NCI-H1436 (cell line): Measurements from ENCODE around the gene C1orf198.

Experiments
- DNase-seq: peaks from one replicate; lab custom pipeline; 2025; lab: John Stamatoyannopoulos, UW

Gene C1orf198, protein sequence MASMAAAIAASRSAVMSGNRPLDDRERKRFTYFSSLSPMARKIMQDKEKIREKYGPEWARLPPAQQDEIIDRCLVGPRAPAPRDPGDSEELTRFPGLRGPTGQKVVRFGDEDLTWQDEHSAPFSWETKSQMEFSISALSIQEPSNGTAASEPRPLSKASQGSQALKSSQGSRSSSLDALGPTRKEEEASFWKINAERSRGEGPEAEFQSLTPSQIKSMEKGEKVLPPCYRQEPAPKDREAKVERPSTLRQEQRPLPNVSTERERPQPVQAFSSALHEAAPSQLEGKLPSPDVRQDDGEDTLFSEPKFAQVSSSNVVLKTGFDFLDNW

DNA sequence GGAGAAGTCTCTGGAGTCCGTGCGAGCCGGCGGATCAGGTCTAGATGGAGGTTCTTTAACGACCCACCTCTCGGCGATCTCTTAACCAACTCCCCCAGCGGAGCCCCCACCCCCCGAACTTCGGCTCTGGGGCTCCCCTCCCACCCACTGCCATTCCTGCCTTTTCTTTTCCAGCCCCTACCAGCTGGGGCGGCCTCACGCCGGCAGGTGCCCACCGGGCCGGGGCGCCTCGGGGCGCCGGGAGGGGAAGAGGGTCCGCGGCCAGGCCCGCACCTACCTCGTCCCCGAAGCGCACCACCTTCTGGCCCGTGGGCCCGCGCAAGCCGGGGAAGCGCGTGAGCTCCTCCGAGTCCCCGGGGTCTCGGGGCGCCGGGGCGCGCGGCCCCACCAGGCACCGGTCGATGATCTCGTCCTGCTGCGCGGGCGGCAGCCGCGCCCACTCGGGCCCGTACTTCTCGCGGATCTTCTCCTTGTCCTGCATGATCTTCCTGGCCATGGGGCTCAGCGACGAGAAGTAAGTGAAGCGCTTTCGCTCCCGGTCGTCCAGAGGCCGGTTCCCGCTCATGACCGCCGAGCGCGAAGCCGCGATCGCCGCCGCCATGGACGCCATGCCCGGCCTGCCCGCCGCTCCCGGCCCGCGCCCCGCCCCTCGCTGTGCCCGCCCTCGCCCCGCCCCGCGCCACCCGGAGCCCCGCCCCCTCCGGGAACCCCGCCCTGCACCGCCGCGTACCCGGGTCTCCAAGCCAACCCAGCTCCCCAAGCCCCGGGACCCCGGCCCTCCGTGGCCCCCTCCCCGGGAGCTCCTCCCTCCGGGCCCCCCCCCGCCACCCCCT, at the start of gene C1orf198:
Gene C1orf198 (minus strand): TSS at position 619 of the 833 bp plus-strand sequence. CDS start 9 bp downstream, at position 610.
- DNase-seq, result peak; percentile 68

DNA sequence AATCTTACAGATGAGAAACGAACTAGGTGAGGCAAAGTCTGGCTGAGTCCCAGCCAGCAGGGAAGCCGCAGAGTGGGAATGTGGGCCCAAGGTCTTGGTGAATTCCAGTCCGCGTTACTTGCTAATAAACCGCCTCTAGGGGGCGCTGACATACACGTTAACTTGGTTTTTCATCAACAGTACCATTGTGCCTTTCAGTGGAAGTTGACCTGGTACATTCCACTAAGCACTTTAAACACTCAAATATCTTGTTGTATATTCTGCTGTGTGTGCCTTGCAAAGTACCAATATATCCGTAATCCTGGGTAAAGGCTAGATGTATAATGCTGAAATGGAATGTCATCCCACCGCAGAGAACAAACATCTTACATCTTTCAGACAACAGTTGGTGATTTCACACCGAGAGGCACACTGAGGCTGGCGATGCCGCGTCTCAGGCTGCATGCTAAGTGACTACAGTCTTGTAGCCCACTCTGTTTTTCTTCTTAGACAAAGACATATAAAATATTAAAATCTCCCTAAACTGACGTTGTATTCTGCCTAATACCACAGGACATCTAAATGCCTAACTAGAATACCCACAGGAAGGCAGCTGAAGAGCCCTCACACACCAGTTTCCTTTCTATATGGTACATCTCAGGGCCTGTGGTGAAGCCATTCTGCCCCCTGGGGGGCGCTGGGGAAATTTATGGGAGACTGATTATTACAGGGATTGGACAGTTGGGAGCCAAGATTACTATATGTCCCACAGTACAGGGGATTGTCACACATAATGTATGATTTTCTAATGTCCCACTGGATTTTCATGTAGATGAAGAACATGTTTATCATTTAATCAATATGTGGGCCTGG, 49.2 kb upstream of the C1orf198 start:
- peak; percentile 79 for DNase-seq

DNA sequence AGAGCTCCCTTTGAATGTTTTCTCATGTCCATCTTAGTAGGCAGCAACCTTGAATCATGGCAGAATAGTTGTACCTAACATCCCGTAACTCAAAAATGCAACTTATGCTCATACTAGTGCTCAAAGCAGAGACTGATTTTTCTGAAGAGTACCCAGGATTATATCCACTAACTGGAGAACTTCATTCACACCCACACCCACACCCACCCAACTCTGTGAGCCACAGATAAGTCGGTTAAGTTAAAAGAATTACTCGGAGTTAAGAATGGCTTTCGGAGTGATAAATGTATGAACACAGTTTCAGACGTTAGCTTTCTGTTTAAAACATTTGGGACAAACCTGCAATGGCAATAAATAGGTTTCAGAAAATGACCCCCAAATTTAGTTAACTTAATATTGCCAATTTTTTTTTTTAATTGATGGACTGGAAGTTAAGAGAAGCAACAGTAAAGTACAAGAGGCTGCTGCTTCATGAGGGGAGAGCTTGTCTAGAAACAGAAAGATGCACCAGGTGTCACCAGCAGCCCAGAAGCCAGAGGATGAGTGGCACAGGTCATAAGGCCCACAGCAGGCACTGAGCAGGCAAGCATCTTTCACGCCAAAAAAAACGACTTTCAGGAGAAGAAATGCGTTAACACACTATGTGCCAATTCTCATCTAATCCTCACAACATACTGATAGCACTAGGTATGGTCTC, 48.4 kb upstream of the C1orf198 start:
- DNase-seq, result no peak

DNA sequence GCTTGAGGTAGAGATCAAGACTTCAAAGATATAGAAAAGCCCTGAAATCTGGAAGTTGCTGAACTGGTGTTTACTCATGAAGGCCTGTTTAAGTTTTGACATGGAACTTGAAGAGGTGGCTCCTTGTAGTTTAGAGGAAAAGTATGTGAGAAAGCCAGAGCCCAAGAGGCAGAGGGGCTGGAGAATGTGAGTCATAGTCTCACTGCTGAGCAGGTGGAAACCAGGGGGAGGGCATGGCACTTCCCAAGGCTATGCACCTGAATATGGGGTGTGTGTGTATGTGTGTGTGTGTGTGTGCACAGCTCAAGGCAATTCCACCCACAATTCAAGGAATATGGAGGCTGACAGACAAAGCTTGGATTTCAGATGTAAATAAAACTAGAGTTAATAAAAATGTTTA, 46.8 kb upstream of the C1orf198 start:
- no peak for DNase-seq

DNA sequence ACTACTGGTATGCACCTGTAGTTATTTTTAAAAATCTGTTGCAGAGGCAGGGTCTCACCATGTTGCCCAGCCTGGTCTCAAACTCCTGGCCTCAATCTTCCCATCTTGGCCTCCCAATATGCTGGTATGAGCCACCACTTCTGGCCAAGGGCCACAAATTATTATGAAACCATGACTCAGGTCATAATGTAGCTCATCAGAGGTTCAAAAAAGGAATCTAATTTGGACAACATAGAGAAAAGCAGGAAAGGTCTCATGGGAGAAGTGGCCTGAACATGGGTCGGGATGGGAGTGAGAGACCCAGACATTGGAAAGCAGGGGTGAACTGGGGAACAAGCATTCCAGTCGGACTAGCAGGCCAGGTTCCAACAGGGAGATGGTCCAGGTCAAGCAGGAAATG, 45.2 kb upstream of the C1orf198 start:
- no peak for DNase-seq

DNA sequence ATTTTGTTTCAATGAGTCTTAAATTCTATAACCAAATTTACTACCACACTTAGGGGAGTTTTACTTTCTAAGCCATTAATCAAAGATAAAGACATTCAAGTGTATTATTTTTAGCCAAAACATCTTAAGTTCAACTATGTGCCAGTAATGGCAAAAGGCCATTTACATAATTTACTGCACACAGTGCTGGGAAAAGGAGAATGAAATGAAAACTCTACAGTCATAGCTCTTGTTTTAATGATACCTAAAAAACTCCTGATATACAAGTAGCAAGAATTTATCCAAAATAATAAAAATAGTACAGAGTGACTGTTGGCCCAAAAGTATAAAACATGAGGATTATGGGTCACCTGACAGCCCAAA, 42.4 kb upstream of the C1orf198 start:
- no peak for DNase-seq

DNA sequence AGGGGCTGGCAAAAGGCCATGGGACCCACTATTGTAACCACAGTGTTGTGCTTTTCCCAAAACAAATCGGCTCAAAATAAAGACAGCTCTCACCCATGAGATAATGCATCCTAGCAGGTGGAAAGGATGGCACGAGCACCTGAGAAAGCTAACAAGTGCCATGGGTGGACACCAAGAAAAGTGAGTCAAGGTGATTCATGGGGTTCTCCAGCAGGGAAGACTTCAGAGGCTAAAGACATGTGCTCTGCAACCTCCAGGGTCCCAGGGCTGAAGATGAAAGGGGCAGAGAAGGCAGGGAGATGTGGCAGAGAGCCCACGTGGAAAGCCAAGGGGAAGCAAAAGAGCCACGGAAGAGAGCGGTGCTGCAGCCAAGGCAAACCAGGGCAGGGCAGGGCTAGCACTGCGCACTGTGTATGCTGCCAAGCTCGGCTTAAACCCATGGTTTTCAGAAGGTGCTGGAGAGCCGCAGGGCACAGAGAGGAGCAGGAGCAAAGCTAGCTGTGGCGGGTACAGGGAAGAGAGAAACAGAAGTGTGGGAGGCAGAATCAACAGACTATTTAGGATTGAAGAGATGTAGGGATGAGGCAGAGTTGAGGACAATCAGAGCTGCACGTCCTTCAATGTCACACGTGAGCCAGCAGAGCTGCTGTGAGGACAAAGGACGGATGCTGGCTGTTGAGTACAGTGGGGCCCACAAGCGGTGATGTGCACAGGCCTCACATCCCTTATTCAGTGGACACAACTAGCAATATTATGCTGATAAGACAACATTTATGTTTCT, 41.8 kb upstream of the C1orf198 start:
- DNase-seq, result no peak

DNA sequence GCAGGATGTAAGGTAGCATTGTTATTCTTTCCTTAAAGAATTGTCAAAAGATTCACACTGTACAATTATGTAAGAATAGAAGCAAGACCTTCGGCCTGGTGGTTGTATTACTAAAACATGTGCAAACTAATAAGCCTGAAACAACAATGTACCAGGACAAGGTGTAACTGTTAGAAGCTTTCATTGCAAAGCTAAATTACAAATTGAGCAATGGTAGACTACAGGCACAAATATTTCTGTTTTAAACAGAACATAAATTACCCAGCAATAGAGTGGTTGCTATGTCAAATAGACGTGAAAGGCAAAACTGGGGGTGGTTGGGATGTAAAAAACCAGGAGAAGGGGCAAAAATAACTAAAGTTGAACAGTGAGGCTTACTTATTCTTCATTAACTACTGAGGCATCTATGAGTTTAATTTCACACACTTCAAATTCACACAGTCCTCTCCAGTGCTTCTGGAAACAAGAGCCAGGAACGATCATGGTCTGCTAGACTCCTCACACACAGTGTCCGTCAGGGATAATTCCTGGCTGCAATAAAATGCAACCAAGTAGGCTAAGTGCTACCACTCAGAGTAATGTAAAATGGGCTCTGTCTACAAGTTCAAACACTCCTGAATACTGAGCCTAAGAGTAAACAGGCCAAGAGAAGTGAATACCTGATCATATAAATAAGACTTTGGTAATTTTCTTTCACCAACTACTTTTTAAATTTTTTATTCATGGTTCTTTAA, 39.3 kb upstream of the C1orf198 start:
- DNase-seq, result no peak

DNA sequence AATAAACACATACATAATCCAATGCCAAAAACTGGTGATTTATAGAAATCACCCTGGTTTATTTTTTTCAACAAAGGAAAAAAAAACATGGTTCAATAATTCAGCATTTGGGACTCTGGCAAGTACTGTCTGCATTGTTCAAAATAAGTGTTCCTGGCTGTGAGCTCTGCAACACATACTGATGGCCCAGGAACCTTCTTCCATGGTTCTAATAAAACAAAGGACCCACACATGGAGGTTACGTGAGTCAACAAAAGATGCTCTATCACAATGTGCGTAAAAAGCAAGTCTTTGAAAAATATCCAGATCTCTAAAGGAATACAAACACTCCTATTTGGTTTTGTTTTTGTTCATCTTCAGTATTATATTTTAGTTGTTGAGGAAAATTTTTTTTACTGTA, 37.9 kb upstream of the C1orf198 start:
- DNase-seq, result no peak

DNA sequence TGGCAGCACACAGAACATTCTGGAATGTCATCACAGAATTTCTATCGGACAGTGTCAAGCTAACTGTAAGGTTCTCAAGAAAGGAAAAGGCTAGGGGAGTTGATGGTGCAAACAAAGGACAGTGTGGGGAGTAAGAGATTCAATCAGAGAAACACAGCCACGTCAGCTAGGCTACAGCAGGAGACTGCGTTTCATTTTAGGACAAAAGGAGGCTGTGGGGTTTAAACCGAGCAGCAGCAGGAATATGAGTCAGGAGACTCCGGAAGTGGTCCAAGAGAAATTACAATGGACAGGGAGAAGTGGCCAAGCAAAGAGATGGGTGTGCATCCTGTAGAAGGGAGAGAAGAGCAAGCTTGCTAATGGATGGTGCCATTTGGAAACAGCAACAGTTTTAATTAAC, 37.4 kb upstream of the C1orf198 start:
- no peak for DNase-seq

DNA sequence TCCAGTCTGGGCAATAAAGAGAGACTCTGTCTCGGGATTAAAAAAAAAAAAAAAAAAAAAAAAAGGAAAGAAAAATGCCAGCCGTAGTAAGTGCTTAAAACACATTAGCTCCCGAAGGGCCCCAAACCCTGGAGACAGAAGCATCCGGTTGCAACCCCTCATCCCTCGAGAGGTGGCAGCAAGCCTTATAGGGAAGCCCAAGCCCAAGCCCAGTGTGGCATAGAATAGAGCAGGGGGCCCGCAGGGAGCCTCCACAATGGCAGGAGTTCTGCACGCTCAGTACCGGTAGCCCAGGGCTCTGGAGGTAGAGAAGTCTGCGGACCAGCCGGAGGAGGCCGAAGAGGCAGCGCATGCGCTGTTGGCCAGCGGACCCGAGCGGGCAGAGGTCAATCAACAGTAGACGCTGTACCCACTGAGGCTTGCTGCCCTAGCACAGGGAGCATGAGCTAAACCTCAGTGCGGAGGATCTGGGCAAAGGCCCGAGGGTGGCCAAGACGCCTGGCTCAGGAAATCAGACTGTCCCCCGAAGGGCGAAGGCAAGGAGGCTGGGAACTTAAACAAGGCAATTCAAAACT, 34.1 kb upstream of the C1orf198 start:
- no peak for DNase-seq

DNA sequence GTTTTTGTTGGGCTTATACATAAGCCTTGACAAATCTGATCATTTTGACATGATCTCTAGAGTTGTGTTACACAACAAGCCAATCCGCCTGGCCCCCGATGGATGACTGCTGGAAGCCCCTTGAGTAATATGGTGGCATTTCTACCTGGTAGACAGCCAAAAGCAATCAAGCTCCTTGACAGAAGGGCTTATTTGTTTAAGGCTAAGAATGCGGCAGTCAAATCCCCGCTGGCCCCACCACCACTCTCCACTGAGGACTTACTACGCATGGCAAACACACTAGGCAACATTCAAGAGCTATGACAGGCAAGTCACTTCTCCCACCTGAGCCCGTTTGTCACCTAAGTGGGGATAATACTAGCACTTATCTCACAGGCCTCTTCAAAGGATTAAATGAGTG, 33.4 kb upstream of the C1orf198 start:
- DNase-seq, result peak; percentile 57

DNA sequence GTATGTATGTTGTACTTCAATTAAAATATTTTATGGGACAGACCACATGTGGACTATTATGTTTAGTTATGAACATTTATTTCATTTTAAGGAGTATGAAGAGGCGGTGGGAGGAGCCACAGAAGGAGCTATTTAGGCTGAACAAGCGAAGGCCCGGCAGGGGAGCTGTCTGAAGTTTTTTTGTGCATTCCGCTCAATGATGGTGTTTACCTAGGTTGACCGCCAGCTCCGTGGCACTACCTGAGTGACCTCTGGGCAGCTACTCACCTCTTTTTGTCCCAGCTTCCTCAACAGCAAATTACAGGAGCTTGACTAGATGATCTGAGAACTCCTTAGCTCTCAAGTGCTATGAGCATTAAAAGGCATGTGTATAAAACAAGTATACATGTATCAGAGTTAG, 32.7 kb upstream of the C1orf198 start:
- DNase-seq, result no peak

DNA sequence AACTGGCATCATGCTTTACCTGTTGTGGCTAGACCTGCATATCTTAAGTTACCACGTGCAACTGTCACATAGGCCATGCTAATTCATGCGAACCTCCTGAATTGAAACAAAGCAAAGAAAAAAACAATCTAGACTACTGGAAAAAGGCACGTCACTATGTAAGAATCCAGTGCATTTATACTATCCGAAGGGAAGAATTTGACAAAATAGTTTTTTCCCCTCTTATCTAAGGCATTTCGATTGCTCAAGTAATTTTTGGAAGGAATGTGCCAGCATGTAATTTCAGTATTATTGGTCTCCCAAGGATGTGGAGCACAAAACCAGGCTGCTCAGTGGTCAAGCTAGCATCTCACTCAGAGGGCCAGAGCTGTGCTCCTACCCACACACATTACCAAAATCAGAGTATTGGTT, 31.5 kb upstream of the C1orf198 start:
- DNase-seq, result no peak

DNA sequence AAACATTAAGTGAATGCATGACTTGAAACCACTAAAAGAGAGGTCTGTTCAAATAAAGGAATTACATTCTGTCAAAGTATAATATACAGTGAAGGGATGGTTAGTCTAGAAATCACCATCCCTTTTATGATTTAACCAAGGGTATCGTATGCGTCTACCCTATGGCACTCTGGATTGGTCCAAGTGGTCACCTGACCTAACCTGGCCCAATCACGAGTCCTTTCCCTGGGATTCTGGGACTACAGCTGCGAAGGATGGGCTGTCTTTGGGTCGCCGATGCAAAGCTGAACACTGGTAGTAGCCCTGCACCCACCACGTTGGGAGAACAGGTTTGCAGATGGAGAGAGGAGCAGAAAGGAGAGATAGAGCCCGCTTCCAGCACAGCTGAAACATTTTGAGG, 30.4 kb upstream of the C1orf198 start:
- DNase-seq, result no peak

DNA sequence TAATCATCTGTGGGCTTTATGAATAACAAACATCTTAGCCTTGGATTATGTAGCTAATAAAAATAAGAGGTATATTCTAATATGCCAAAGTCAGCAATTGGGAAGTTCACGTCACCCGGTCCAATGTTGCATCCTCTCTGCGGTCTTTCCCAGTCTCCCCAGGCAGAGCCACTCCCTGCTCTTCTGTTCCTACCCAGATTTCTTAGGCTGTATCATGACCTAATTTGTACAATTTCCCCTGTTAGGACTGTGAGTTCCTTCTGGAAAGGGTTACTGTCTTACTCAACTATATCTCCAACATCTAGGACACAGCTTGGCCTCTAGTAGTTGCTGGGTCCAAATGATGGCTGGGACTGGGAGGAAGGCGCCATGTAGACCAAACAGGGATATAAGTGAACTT, 29.8 kb upstream of the C1orf198 start:
- no peak for DNase-seq

DNA sequence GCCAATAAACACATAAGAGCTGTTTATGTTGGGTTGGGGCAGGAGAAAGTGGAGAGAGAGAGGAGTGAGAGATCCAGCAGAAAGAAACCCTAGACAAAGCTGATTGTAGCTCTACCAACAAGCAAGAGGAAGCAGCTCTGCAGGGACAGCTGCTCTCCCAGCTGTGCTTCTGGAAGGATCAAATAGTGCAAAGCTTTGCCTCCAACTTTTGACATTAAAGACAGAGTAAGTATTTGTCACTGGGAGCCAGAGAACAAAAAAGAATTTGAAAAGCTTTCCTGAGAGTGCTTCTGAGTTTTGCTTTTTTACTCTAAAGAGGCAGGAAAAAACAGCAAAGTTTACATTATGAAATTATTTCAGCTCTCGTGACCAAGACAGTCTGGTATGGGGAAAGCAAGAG, 28.5 kb upstream of the C1orf198 start:
- no peak for DNase-seq

DNA sequence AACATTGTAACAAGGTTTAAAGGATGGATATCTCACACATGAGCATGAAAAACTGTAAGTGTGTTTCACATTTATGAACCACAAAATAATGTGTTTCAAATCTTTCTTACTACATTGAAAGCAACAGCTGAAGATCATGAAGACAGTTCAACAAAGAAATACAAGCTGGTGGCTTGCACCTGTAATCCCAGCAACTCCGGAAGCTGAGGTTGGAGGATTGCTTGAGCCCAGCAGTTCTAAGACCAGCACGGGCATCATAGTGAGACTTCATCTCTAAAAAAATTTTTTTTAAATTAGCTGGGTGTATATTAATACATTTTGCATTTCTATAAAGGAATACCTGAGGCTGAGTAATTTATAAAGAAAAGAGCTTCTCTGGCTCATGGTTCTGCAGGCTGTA, 27.1 kb upstream of the C1orf198 start:
- no peak for DNase-seq

DNA sequence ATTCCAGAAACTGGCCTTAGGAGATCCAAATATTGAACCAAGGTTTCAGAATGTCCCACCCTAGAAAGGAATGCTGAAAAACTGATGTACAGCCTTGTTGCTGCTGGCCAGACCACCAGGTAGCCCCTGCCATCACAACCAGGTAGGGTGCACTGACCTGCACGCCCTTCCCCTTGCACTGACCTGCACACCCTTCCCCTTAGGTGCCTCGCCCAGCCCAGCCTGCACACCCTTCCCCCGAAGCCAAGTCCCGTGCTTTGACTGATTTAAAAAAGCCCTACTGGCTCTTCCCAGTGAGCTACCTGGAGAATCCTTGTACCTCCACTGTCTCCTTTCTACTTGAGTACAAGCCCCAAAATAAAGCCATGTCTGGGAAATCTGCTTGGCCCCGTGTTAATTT, 26.3 kb upstream of the C1orf198 start:
- no peak for DNase-seq

DNA sequence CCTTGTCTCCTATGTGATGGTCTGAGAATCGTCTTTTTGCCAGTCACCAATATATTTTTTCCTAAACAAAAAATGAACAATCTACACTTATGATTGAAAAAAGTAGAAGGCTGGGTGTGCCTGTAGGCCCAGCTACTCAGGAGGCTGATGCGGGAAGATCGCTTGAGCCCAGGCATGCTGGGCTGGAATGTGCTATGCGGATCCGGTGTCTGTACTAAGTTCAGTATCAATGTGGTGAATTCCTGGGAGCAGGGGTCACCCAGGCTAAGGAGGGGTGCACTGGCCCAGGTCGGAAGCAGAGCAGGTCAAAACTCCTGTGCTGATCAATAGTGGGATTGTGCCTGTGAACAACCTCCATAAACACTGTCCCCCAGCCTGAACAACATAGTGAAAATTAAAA, 25.7 kb upstream of the C1orf198 start:
- no peak for DNase-seq
